IPS-20b (cell line): Measurements from ENCODE around the gene FBXL17.

Experiments used
- H3K27ac ChIP-seq: one replicate; pipeline ENCODE4 v1.5.1; 2013; ENCODE audit warnings: low read length
- H3K27me3 ChIP-seq: 2 replicates; pipeline ENCODE4 v1.6.1; 2013; ENCODE audit warnings: mild to moderate bottlenecking, low read length, inconsistent platforms; ENCODE audit not compliant: insufficient read depth
- H3K36me3 ChIP-seq: 2 replicates; pipeline ENCODE4 v1.6.1; 2013; ENCODE audit warnings: low read depth, mild to moderate bottlenecking, inconsistent platforms, low read length, moderate library complexity; ENCODE audit not compliant: insufficient read depth
- H3K4me1 ChIP-seq: 2 replicates; pipeline ENCODE4 v1.6.1; 2013; ENCODE audit warnings: mild to moderate bottlenecking, control low read depth, inconsistent platforms, low read length, moderate library complexity; ENCODE audit not compliant: insufficient read depth
- H3K4me3 ChIP-seq: 2 replicates; pipeline ENCODE4 v1.5.1; 2013; ENCODE audit warnings: mild to moderate bottlenecking, low read length, inconsistent platforms
- H3K9ac ChIP-seq: 2 replicates; pipeline ENCODE4 v1.6.1; 2013; ENCODE audit warnings: low read depth, mild to moderate bottlenecking, inconsistent platforms, low read length, moderate library complexity
- H3K9me3 ChIP-seq: 2 replicates; pipeline ENCODE4 v1.6.1; 2013; ENCODE audit warnings: mild to moderate bottlenecking, low read depth, low read length, inconsistent platforms; ENCODE audit not compliant: insufficient read depth

FBXL17 gene

GRCh38 chr5:108129129-108129528 lies 252.8 kb downstream of the FBXL17 start:
- Histone ChIP-seq H3K4me3 (no peak overlapping the region), H3K9me3 (no peaks in the 10 kb centered on the region), H3K27me3 (no peaks in the 10 kb centered on the region), H3K4me1 (peaks cover 9% of the 10 kb centered on the region), H3K36me3 (no peaks in the 10 kb centered on the region), H3K27ac (no peak overlapping the region), H3K9ac (no peak overlapping the region)

- Histone ChIP-seq H3K4me1 (peaks cover 17% of the 10 kb centered on the region), H3K27ac (no peak overlapping the region), H3K36me3 (no peaks in the 10 kb centered on the region), H3K9me3 (no peaks in the 10 kb centered on the region), H3K9ac (no peak overlapping the region), H3K27me3 (no peaks in the 10 kb centered on the region), H3K4me3 (no peak overlapping the region)
Measured at GRCh38 chr5:108125771-108126511, 256.0 kb downstream of the FBXL17 start.

GRCh38 chr5:108124596-108124995 lies 257.3 kb downstream of the FBXL17 start:
- Histone ChIP-seq H3K27ac (no peak overlapping the region), H3K4me1 (peaks cover 17% of the 10 kb centered on the region), H3K9ac (no peak overlapping the region)

GRCh38 chr5:108122702-108123101 lies 259.2 kb downstream of the FBXL17 start:
- H3K4me3 ChIP-seq: no peak overlapping the region
- H3K9ac ChIP-seq: no peak overlapping the region
- H3K27ac ChIP-seq: no peak overlapping the region
- H3K27me3 ChIP-seq: no peaks in the 10 kb centered on the region
- H3K36me3 ChIP-seq: no peaks in the 10 kb centered on the region
- no peaks in the 10 kb centered on the region for H3K9me3 ChIP-seq
- H3K4me1 ChIP-seq: peaks cover 17% of the 10 kb centered on the region

More at GRCh38 chr5:108124596-108124995, 257.3 kb downstream of the FBXL17 start:
- Histone ChIP-seq H3K9me3 (no peaks in the 10 kb centered on the region), H3K36me3 (no peaks in the 10 kb centered on the region), H3K4me3 (no peak overlapping the region), H3K27me3 (no peaks in the 10 kb centered on the region)

- Histone ChIP-seq H3K36me3 (no peaks in the 10 kb centered on the region), H3K27me3 (no peaks in the 10 kb centered on the region), H3K9me3 (no peaks in the 10 kb centered on the region), H3K27ac (no peak overlapping the region), H3K4me3 (no peak overlapping the region), H3K4me1 (peaks cover 8% of the 10 kb centered on the region; the same call in 1 of the 2 replicates), H3K9ac (no peak overlapping the region)
Measured at GRCh38 chr5:108118813-108119514, 262.9 kb downstream of the FBXL17 start.

- Histone ChIP-seq H3K36me3 (no peaks in the 10 kb centered on the region), H3K9ac (no peak overlapping the region), H3K9me3 (no peaks in the 10 kb centered on the region; the same call in 1 of the 2 replicates), H3K4me3 (no peak overlapping the region), H3K27me3 (no peaks in the 10 kb centered on the region), H3K4me1 (peaks cover 4% of the 10 kb centered on the region; the same call in 1 of the 2 replicates), H3K27ac (no peak overlapping the region)
Measured at GRCh38 chr5:108115673-108116072, 266.2 kb downstream of the FBXL17 start.

GRCh38 chr5:108113950-108114349 lies 267.9 kb downstream of the FBXL17 start:
- Histone ChIP-seq H3K36me3 (no peaks in the 10 kb centered on the region), H3K9me3 (no peaks in the 10 kb centered on the region; the same call in 1 of the 2 replicates), H3K27ac (no peak overlapping the region), H3K27me3 (no peaks in the 10 kb centered on the region), H3K4me1 (peaks cover 6% of the 10 kb centered on the region; the same call in 1 of the 2 replicates), H3K9ac (no peak overlapping the region), H3K4me3 (no peak overlapping the region)

GRCh38 chr5:108111736-108112135 lies 270.2 kb downstream of the FBXL17 start:
- Histone ChIP-seq H3K4me3 (no peak overlapping the region), H3K36me3 (no peaks in the 10 kb centered on the region), H3K4me1 (peaks cover 6% of the 10 kb centered on the region; the same call in 1 of the 2 replicates)

GRCh38 chr5:108109059-108109458 lies 272.8 kb downstream of the FBXL17 start:
- Histone ChIP-seq H3K9ac (no peak overlapping the region), H3K9me3 (no peaks in the 10 kb centered on the region; the same call in 1 of the 2 replicates), H3K27me3 (no peaks in the 10 kb centered on the region), H3K4me3 (no peak overlapping the region), H3K4me1 (peaks cover 3% of the 10 kb centered on the region; the same call in 1 of the 2 replicates), H3K36me3 (no peaks in the 10 kb centered on the region), H3K27ac (no peak overlapping the region)

More at GRCh38 chr5:108111736-108112135, 270.2 kb downstream of the FBXL17 start:
- Histone ChIP-seq H3K9me3 (no peaks in the 10 kb centered on the region; the same call in 1 of the 2 replicates), H3K27me3 (no peaks in the 10 kb centered on the region), H3K27ac (no peak overlapping the region), H3K9ac (no peak overlapping the region)

- no peaks in the 10 kb centered on the region for H3K9me3 ChIP-seq
- no peak overlapping the region for H3K4me3 ChIP-seq
- H3K4me1 ChIP-seq: peaks cover 16% of the 10 kb centered on the region; the same call in 1 of the 2 replicates
- no peak overlapping the region for H3K9ac ChIP-seq
- H3K27me3 ChIP-seq: no peaks in the 10 kb centered on the region
- no peak overlapping the region for H3K27ac ChIP-seq
- no peaks in the 10 kb centered on the region for H3K36me3 ChIP-seq
Measured at GRCh38 chr5:108104448-108104847, 277.4 kb downstream of the FBXL17 start.

GRCh38 chr5:108102463-108102862 lies 279.4 kb downstream of the FBXL17 start:
- Histone ChIP-seq H3K27ac (no peak overlapping the region), H3K4me1 (peaks cover 16% of the 10 kb centered on the region; the same call in 1 of the 2 replicates), H3K36me3 (no peaks in the 10 kb centered on the region), H3K9ac (no peak overlapping the region), H3K4me3 (no peak overlapping the region), H3K27me3 (no peaks in the 10 kb centered on the region), H3K9me3 (no peaks in the 10 kb centered on the region)
